Activated T-cell treated with anti-CD3 and anti-CD28 coated beads, Interleukin-2, amount 50 U/mL, for 4 hours (primary cell): Measurements from ENCODE around the gene MR1. TPM values are rescaled to one million over a fixed set of nuclear protein-coding genes. Genes with fewer than 3 reads are reported as not detected.

Experiments
- total RNA-seq, 3 donors: library from RNA; stranded (reverse); gene quantifications; one replicate each; pipeline ENCODE4 v1.2.1, GENCODE V29; 2021

The MR1 gene
- total RNA-seq, 3 donors from 2014 or later, result 6.5 to 10.7 (median 8.3) TPM

Other genes starting within 250 kb of the MR1 start
- under 1 TPM; 0.10 to 0.16 (median 0.11) TPM for gene KIAA1614, start 121.1 kb upstream of the MR1 start, total RNA-seq
- 10 to 100 TPM; 26.9 to 27.6 (median 27.0) TPM for gene STX6, start 11.1 kb upstream of the MR1 start, total RNA-seq
- 10 to 100 TPM; 43.6 to 58.9 (median 54.9) TPM for gene IER5, start 54.7 kb downstream of the MR1 start, total RNA-seq